SH-SY5Y (cell line): ENCODE data around the gene BLCAP.

Source experiments
- GATA2 ChIP-seq: IDR thresholded peaks from 2 replicates; pipeline ENCODE4 v1.6.1; 2011; ENCODE audit warnings: mild to moderate bottlenecking, low read depth, low read length
- GATA3 ChIP-seq: IDR thresholded peaks from 2 replicates; pipeline ENCODE4 v1.6.1; 2011; ENCODE audit warnings: low read depth, mild to moderate bottlenecking, low read length, moderate library complexity

BLCAP gene

DNA sequence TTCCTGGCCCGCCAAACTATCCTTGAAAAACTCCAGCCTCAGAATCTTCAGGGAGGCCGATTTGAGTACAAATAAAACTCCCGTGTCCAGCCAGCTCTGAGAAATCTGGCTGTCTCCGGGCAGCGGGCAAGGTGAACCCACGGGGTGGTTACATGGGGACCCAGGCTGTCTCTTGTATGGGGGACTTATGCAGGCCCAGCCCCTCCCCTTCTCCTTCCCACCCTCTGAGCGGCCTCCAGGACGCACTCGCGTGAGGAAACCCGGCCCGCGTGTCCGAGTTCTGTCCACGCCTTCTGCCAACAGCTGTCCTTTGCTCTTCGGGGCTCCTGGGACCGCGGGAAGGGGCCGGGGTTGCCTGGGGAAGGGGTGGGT lies 36.3 kb upstream of the BLCAP start:
- TF ChIP-seq GATA2 (no peak), GATA3 (no peak)

DNA sequence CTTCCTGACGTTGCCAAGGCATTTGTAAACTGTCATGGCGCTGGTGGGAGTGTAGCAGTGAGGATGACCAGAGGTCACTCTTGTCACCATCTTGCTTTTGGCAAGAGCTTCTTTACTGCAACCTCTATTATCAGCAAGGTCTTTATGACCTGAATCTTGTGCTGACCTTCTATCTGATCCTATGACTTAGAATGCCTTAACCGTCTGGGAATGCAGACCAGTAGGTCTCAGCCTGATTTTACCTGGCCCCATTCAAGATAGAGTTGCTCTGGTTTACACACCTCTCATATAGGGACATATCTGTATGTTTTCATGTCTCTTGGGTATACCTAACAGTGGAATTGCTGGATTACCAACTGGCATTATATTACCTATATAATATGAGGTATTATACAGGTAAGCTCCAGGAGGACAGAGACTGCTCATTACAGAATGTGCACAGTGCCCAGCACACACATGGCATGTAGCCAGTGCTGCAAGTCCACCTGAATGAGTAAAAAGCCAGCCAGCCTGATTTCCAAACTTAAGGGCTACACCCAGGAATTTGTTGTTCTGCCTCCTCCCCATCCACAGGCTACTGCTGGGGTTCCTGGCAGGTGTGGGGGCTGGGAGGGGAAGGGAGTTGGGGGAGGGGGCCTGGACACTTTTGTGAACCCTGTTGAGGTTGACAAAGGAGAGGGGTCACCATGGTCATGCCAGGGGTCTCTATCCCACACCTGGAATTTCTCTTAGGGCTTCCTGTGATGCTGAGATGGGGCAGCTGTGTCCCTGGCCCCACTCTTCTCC lies 35.2 kb upstream of the BLCAP start:
- no peak for TF ChIP-seq GATA2

DNA sequence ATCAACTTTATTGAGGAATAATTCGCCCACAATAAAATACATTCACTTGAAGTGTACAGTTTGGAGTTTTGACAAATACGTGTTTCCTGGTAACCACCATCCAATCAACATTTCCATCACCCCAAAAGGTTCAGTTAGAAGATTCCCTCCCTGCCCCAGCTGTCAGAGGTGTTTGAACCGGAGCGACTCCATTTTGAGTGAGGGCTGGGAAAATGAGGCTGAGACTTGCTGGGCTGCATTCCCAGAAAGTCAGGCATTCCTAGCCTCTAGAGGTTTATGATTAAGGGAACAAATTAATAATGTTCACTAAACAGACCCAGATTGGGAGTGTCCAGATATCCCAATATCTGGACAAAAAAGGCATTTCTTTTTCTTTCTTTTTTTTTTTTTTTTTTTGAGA lies 33.0 kb upstream of the BLCAP start:
- TF ChIP-seq GATA3 (no peak), GATA2 (no peak)

DNA sequence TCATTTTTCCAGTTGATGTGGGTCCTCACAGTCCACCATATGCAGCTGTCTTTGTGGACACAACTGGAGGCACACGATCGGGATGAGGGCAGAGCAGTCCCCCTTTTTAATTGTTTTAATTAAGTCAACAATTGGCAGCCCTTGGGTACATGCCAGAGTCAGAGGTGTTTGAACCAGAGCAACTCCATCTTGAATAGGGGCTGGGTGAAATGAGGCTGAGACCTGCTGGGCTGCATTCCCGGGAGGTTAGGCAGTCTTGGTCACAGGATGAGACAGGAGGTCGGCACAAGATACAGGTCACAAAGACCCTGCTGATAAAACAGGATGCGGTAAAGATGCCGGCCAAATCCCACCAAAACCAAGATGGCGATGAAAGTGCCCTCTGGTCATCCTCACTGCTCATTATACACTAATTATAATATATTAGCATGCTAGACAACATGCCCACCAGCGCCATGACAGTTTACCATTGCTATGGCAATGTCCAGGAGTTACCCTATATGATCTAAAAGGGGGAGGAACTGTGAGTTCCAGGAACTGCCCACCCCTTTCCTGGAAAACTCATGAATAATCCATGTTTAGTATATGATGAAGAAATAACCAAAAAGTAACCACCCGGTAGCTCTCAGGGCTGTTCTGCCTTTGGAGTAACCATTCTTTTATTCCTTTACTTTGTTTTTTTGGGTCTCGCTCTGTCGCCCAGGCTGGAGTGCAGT lies 31.8 kb upstream of the BLCAP start:
- no peak for TF ChIP-seq GATA2
- TF ChIP-seq GATA3: no peak

DNA sequence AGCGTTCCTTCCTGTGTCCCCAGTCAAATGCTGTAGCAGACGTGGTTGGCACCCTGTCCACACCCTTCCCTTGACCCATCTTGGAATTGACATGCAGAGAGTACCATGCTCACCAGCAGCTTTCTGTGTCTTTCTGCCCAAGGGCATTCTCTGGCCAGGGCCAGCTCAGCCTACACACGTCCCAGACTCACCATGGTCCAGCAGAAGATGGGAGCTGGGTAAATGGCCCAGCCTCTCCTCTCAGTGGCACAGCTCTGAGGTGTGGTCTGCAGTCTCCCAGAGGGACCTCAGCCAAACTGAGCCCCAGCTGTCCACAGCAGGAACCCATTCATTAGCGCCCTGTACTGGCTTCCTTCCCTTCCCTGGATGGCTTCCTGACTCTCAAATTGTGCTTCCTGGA lies 31.1 kb upstream of the BLCAP start:
- TF ChIP-seq GATA3: no peak
- no peak for TF ChIP-seq GATA2

DNA sequence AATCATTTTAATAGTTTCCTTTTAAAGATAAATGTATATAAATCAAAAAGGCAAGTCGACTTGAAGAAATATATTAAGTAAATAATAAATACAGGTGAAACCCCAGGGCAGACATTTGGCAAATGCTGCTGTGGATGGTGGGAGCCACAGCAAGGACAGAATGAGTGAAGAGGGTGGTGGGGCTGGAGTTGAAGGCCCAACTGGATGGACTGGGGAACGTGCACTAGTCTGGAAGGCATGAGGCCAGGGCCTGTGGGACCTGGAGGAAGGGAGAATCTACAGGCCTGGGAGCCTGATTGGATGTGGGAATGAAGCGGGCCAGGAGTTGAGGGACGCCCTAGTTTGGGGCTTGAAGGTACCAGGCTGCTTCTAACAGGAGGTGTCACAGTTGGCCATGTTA lies 30.6 kb upstream of the BLCAP start:
- TF ChIP-seq GATA3: no peak
- TF ChIP-seq GATA2: no peak

DNA sequence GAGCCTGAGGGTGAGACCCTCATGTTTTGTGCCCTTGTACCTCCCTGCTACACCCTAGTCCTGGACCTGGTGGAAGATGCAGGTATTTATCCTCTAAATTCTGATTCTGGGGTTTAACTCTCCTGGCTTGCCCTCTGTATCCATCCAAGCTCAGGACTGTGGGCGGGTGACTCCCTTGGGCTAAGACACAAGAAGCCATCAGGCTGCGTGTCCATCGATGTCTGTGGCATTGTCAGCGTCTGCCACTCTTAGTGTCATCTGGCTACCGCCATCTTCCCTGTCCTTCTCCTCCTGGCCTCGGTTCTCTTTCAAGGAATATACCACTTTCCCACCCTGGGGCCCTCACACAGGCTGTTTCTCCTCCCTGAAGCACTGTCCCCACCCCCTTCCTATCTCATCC lies 28.9 kb upstream of the BLCAP start:
- TF ChIP-seq GATA3 (no peak), GATA2 (no peak)

DNA sequence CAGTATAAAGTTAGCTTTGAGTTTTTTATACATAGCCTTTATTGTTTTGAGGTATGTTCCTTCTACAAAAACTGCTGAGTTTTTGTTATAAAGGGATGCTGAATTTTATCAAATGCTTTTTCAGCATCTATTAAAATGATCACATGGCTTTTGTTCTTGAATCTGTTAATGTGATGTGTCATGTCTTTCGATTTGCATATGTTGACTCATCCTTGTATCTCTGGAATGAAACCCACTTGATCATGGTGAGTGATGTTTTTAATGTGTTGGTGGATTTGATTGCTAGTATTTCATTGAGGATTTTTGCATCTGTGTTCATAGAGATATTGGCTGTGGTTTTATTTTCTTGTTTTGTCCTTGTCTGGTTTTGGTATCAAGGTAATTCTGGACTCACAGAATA lies 24.7 kb upstream of the BLCAP start:
- TF ChIP-seq GATA3 (no peak), GATA2 (no peak)

DNA sequence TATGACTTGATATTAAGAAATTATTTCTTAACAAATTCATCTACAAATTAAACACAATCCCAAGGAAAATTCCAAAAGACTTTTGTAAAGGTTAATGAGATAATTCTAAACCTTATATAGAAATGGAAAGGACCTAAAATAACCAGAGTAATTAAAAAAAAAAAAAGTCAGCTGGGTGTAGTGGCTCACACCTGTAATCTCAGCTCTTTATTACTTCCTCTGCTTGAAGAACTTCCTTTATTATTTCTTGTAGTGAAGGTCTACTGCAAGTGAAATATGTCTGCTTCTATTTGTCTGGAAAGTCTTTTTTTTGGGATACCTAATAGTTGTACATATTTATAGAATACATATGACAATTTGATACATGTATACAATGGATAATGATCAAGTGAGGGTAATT lies 20.2 kb upstream of the BLCAP start:
- TF ChIP-seq GATA2 (no peak), GATA3 (no peak)

DNA sequence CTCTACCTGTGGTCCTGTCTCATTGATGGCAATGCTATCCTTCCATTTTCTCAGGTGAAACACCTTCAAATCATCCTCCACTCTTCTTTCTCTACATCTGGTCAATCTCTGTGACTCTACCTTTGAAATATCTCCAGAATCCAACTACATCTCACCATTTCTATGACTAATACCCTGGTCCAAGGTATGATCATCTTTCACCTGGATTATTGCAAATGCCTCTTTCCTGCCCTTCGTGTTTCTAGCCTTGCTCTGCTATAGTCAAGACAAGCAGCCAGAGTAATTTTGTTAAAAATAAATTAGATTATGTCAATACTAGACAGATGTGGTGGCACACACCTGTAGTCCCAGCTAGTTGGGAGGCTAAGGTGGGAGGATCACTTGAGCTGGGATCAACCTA lies 17.8 kb upstream of the BLCAP start:
- TF ChIP-seq GATA3: no peak
- no peak for TF ChIP-seq GATA2

DNA sequence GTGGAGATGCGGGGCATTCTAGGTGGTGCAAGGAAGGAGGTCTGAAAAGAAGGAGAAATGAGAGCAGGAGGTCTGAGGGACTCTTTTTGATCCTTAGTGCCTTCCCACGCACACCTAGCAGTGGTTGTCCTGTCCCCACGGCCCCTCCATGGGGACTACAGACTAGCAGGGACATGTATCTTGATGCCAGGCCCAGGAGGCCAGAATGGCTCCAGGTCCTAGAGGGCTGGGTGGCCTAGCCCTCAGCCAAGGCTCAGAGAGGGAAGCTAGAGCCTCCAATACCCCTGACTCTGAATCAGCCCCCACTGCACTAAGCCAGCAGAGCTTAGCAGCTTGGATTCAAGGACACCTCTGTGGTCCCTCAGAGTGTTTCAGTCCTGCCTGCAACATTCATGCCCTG lies 16.7 kb upstream of the BLCAP start:
- no peak for TF ChIP-seq GATA3
- no peak for TF ChIP-seq GATA2

DNA sequence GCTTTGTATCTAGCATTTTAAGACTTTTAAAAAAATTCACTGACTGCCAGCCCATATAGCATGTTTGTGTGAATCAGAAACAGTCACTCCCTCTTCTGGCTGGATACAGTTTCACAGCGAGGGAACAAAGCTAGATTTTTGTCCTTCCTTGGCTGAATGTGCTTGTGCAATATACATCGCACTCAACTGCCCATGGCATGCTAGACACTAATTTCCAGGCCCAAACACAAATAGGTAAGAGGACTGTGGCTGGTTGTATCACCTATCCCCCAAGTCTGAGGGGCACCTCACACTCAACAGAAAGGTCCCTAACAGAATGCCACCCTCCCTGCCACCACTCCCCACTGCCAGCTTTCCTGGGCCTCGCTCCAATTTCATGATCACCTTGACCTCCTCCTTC lies 16.2 kb upstream of the BLCAP start:
- no peak for TF ChIP-seq GATA3
- no peak for TF ChIP-seq GATA2

DNA sequence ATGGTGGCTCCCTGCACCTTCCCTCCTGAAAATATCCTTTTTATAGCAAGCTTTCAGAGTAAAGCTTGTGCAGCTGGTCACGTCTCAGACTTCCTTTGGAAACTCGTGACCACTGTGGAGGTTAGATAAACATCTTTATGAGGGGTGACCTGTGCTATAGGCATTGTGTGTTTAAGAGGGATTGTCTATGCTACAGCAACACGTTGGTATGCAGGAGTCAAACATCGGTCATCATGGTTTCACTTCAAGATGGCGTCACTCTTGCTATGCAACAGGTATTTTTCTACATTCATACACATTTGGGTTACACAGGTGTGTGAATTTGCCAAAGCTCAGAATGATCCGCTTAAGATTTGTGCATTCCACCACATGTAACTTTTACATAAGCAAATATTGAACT lies 14.6 kb upstream of the BLCAP start:
- no peak for TF ChIP-seq GATA2
- TF ChIP-seq GATA3: no peak

DNA sequence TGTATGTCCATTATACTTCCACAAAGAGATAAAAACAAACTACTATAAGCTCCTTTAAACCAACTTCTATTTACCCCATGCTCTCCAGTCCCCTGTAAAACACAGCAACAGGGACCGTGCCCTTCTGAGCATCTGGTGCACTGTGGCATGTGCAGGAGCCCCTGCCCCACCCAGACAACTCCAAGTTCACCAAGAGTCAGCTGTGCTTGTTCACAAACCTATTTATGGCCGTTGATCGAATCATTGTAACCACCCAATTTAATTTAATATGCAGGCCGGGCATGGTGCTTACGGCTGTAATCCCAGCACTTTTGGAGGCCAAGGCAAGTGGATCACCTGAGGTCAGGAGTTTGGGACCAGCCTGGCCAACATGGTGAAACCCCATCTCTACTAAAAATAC lies 13.7 kb upstream of the BLCAP start:
- TF ChIP-seq GATA2: no peak
- TF ChIP-seq GATA3: no peak

DNA sequence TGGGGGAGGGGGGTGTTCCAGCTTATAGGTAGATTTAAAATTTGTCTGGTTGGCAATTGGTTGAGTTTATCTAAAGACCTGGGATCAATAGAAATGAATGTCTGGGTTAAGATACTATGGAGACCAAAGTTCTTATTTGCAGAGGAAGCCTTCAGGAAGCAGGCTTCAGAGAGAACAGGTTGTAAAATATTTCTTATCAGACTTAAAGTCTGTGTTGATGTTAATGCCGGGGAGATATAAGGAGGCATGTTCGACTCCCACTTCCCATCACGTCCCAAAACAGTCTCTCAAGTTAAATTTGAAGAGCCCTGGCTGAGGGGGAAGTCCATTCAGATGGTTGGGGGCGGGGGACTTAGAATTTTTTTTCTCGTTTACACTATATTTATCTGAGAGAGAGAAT lies 12.3 kb upstream of the BLCAP start:
- TF ChIP-seq GATA2 (no peak), GATA3 (no peak)

DNA sequence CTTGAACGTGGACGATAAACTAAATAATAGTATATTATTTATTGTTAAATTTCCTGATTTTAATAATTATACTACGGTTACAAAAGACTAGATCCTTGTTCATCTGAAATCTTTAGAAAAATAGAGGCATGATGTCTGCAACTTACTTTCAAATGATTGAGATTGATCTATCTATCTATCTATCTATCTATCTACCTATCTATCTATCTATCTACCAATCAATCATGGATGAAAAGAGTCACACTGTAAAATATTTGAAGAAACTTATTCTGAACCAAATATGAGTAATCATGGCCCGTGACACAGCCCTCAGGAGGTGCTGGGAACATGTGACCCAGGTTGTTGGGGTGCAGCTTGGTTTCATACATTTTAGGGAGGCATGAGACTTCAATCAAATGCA lies 11.7 kb upstream of the BLCAP start:
- TF ChIP-seq GATA3: no peak
- TF ChIP-seq GATA2: no peak

DNA sequence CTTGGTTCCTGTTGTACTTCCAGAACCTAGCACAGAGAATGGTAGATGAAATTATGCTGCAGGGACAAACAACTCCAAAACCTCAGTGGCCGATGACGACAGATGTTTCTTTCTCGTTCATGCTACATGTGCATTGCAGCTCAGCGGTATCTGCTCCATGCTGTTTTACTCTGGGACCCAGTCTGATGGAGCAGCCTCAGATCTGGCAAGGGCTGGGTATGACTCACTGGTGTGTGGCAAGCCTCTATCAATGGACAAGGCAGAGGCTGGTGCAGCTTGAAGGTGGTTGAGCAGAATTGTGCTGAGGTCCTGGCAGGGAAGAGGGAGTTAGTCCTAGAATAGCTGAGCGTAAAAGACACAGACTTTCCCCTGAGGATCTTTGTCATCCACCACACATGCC lies 10.3 kb upstream of the BLCAP start:
- TF ChIP-seq GATA2: no peak
- no peak for TF ChIP-seq GATA3
